HepG2 (cell line): ENCODE data around the gene GRAMD2A. TPM values are rescaled to one million over a fixed set of nuclear protein-coding genes. Genes with fewer than 3 reads are reported as not detected.

Experiments used
- CENPT ChIP-seq: sonication (generic); formaldehyde crosslinking; IDR thresholded peaks from 2 replicates; pipeline ENCODE4 v1.8.0; 2022; ENCODE audit warnings: low read depth, mild to moderate bottlenecking, moderate library complexity, missing genetic modification reagents
- CENPX ChIP-seq: sonication (generic); formaldehyde crosslinking; IDR thresholded peaks from 2 replicates; pipeline ENCODE4 v1.9.0; 2021; ENCODE audit warnings: mild to moderate bottlenecking, missing genetic modification reagents, moderate library complexity
- DPF2 ChIP-seq: sonication (generic); formaldehyde crosslinking; IDR thresholded peaks from 2 replicates; pipeline ENCODE4 v1.4.0; 2020; ENCODE audit warnings: mild to moderate bottlenecking, low read depth, missing genetic modification reagents, borderline replicate concordance
- GLI4 ChIP-seq: sonication (generic); formaldehyde crosslinking; IDR thresholded peaks from 2 replicates; pipeline ENCODE4 v1.5.1; 2020; ENCODE audit warnings: missing genetic modification reagents, mild to moderate bottlenecking, moderate library complexity, borderline replicate concordance
- HCFC1 ChIP-seq: fragments of 150-350 bp; IDR thresholded peaks from 2 replicates; pipeline ENCODE4 v1.6.1; 2014; ENCODE audit warnings: low read depth, low read length
- HNRNPLL ChIP-seq: fragments of 200-400 bp; formaldehyde crosslinking; IDR thresholded peaks from 2 replicates; pipeline ENCODE4 v1.6.1; 2017; ENCODE audit warnings: mild to moderate bottlenecking, low read depth, low read length; ENCODE audit not compliant: poor library complexity, severe bottlenecking
- REPIN1 ChIP-seq: sonication (generic); formaldehyde crosslinking; IDR thresholded peaks from 2 replicates; pipeline ENCODE4 v1.8.0; 2022; ENCODE audit warnings: missing genetic modification reagents, low read depth, mild to moderate bottlenecking, borderline replicate concordance
- XRCC5 ChIP-seq: fragments of 200-400 bp; formaldehyde crosslinking; optimal IDR thresholded peaks from 2 replicates; pipeline ENCODE3; 2017; ENCODE audit warnings: mild to moderate bottlenecking, low read length
- ZKSCAN5 ChIP-seq: sonication (generic); formaldehyde crosslinking; IDR thresholded peaks from 2 replicates; pipeline ENCODE4 v1.5.1; 2020; ENCODE audit warnings: mild to moderate bottlenecking, missing genetic modification reagents
- ZMAT5 ChIP-seq: sonication (generic); formaldehyde crosslinking; IDR thresholded peaks from 2 replicates; pipeline ENCODE4 v1.5.0; 2020; ENCODE audit warnings: mild to moderate bottlenecking, low read depth, missing genetic modification reagents, borderline replicate concordance
- ZNF3 ChIP-seq: IDR thresholded peaks from 2 replicates; pipeline ENCODE4 v1.7.0; 2017; ENCODE audit warnings: inconsistent platforms
- ZNF333 ChIP-seq: sonication (generic); formaldehyde crosslinking; IDR thresholded peaks from 2 replicates; pipeline ENCODE4 v1.4.0; 2020; ENCODE audit warnings: mild to moderate bottlenecking, missing genetic modification reagents, borderline replicate concordance
- ZNF747 ChIP-seq: sonication (generic); formaldehyde crosslinking; IDR thresholded peaks from 2 replicates; pipeline ENCODE4 v1.8.1; 2023; ENCODE audit warnings: missing genetic modification reagents, mild to moderate bottlenecking, borderline replicate concordance
- polyA plus RNA-seq, 8 experiments: library from polyadenylated mRNA; depleted of rRNA in 3 of 8; stranded (reverse) in 7 of 8; unstranded in 1 of 8; fragments of >200 nt; fragmentation: Illumina TruSeq in 4 of 8; extraction: Trizol in 4 of 8; gene quantifications; 2 replicates each; pipeline versions ENCODE4 v1.2.1 to v1.2.3, GENCODE V29; 2011 to 2016; ENCODE audit warnings: low read depth in 4 of 8, missing spikeins in 1 of 8, mixed read lengths in 1 of 8; ENCODE audit not compliant: insufficient read depth in 1 of 8
- total RNA-seq, 5 experiments: library from RNA; depleted of rRNA; stranded (reverse); fragments of >200 nt; fragmentation: Illumina TruSeq; extraction: Trizol; gene quantifications; 2 replicates each; pipeline ENCODE4 v1.2.3, GENCODE V29; 2016; ENCODE audit warnings: low read depth in 1 of 5
- TF ChIP-seq, protein P1 (sequence below): sonication (generic); formaldehyde crosslinking; IDR thresholded peaks from 2 replicates; pipeline ENCODE4 v1.9.0; 2021; ENCODE audit warnings: missing genetic modification reagents, mild to moderate bottlenecking, borderline replicate concordance
- TF ChIP-seq, protein P2 (sequence below): sonication (generic); formaldehyde crosslinking; IDR thresholded peaks from 2 replicates; pipeline ENCODE4 v1.5.0; 2020; ENCODE audit warnings: missing genetic modification reagents, mild to moderate bottlenecking, borderline replicate concordance
- TF ChIP-seq, protein P3 (sequence below): sonication (generic); formaldehyde crosslinking; IDR thresholded peaks from 2 replicates; pipeline ENCODE4 v1.9.0; 2021; ENCODE audit warnings: missing genetic modification reagents, mild to moderate bottlenecking, borderline replicate concordance
- TF ChIP-seq, protein P4 (sequence below): sonication (generic); formaldehyde crosslinking; IDR thresholded peaks from 2 replicates; pipeline ENCODE4 v1.5.0; 2020; ENCODE audit warnings: missing genetic modification reagents, mild to moderate bottlenecking, borderline replicate concordance
- TF ChIP-seq, protein P5 (sequence below): sonication (generic); formaldehyde crosslinking; IDR thresholded peaks from 2 replicates; pipeline ENCODE4 v1.4.0; 2020; ENCODE audit warnings: mild to moderate bottlenecking, missing genetic modification reagents
- TF ChIP-seq, protein P6 (sequence below): sonication (generic); formaldehyde crosslinking; IDR thresholded peaks from 2 replicates; pipeline ENCODE4 v1.4.0; 2020; ENCODE audit warnings: missing genetic modification reagents

GRAMD2A gene
- total and polyA plus RNA-seq, 2 of the 13 experiments (the other 11 are each of a cell fraction or from before 2014, with no cell fraction given) = 0.04 TPM; not detected in 1

GRCh38 chr15:72231066-72231832 lies 33.7 kb upstream of the GRAMD2A start, which contains the start of gene PKM (continued):
- TF ChIP-seq ZNF333 = peak; percentile 33; the same call in 1 of the 2 replicates
- no peak for TF ChIP-seq ZMAT5 (CRISPR knock-in tag)
- TF ChIP-seq CENPT = 0 out of 2 replicates have a peak, but pooled peaks have one; percentile 48
- TF ChIP-seq ZKSCAN5 (CRISPR knock-in tag) = no peak
- TF ChIP-seq HNRNPLL = peak; percentile 97
- TF ChIP-seq REPIN1 (CRISPR knock-in tag) = peak; percentile 82
- TF ChIP-seq, protein P1, sequence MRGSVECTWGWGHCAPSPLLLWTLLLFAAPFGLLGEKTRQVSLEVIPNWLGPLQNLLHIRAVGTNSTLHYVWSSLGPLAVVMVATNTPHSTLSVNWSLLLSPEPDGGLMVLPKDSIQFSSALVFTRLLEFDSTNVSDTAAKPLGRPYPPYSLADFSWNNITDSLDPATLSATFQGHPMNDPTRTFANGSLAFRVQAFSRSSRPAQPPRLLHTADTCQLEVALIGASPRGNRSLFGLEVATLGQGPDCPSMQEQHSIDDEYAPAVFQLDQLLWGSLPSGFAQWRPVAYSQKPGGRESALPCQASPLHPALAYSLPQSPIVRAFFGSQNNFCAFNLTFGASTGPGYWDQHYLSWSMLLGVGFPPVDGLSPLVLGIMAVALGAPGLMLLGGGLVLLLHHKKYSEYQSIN (CRISPR knock-in tag) = peak; percentile 49; the same call in 1 of the 2 replicates
- TF ChIP-seq CENPX (CRISPR knock-in tag) = no peak
- TF ChIP-seq HCFC1 = no peak
- TF ChIP-seq, protein P2, sequence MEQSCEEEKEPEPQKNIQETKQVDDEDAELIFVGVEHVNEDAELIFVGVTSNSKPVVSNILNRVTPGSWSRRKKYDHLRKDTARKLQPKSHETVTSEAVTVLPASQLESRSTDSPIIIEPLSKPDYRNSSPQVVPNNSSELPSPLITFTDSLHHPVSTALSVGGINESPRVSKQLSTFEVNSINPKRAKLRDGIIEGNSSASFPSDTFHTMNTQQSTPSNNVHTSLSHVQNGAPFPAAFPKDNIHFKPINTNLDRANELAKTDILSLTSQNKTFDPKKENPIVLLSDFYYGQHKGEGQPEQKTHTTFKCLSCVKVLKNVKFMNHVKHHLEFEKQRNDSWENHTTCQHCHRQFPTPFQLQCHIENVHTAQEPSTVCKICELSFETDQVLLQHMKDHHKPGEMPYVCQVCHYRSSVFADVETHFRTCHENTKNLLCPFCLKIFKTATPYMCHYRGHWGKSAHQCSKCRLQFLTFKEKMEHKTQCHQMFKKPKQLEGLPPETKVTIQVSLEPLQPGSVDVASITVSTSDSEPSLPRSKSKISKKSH (CRISPR knock-in tag) = no peak
- TF ChIP-seq DPF2 (CRISPR knock-in tag) = no peak
- TF ChIP-seq ZNF3 (CRISPR knock-in tag) = no peak
- TF ChIP-seq, protein P3, sequence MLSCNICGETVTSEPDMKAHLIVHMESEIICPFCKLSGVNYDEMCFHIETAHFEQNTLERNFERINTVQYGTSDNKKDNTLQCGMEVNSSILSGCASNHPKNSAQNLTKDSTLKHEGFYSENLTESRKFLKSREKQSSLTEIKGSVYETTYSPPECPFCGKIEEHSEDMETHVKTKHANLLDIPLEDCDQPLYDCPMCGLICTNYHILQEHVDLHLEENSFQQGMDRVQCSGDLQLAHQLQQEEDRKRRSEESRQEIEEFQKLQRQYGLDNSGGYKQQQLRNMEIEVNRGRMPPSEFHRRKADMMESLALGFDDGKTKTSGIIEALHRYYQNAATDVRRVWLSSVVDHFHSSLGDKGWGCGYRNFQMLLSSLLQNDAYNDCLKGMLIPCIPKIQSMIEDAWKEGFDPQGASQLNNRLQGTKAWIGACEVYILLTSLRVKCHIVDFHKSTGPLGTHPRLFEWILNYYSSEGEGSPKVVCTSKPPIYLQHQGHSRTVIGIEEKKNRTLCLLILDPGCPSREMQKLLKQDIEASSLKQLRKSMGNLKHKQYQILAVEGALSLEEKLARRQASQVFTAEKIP = no peak
- TF ChIP-seq, protein P4, sequence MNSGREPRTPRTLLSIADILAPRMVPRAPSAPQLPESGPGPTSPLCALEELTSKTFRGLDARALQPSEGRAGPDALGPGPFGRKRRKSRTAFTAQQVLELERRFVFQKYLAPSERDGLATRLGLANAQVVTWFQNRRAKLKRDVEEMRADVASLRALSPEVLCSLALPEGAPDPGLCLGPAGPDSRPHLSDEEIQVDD (CRISPR knock-in tag) = no peak; the same call in none of the 2 replicates
- TF ChIP-seq XRCC5 = peak; percentile 97
- TF ChIP-seq, protein P5, sequence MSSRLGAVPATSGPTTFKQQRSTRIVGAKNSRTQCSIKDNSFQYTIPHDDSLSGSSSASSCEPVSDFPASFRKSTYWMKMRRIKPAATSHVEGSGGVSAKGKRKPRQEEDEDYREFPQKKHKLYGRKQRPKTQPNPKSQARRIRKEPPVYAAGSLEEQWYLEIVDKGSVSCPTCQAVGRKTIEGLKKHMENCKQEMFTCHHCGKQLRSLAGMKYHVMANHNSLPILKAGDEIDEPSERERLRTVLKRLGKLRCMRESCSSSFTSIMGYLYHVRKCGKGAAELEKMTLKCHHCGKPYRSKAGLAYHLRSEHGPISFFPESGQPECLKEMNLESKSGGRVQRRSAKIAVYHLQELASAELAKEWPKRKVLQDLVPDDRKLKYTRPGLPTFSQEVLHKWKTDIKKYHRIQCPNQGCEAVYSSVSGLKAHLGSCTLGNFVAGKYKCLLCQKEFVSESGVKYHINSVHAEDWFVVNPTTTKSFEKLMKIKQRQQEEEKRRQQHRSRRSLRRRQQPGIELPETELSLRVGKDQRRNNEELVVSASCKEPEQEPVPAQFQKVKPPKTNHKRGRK (CRISPR knock-in tag) = no peak; the same call in 1 of the 2 replicates
- TF ChIP-seq, protein P6, sequence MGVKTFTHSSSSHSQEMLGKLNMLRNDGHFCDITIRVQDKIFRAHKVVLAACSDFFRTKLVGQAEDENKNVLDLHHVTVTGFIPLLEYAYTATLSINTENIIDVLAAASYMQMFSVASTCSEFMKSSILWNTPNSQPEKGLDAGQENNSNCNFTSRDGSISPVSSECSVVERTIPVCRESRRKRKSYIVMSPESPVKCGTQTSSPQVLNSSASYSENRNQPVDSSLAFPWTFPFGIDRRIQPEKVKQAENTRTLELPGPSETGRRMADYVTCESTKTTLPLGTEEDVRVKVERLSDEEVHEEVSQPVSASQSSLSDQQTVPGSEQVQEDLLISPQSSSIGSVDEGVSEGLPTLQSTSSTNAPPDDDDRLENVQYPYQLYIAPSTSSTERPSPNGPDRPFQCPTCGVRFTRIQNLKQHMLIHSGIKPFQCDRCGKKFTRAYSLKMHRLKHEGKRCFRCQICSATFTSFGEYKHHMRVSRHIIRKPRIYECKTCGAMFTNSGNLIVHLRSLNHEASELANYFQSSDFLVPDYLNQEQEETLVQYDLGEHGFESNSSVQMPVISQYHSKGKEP = no peak; the same call in 1 of the 2 replicates
- peak; percentile 68; the same call in 1 of the 2 replicates for TF ChIP-seq ZNF747 (CRISPR knock-in tag)
- peak; percentile 62; the same call in 1 of the 2 replicates for TF ChIP-seq GLI4 (CRISPR knock-in tag)
